ENCODE measurements around the gene DGLUCY. TPM values are rescaled to one million over a fixed set of nuclear protein-coding genes. Genes with fewer than 3 reads are reported as not detected.

DGLUCY gene
- total and polyA plus RNA-seq, 4 donors = 17.9 to 58.1 (median 24.9) TPM

GRCh38 chr14:91128699-91129098 is 14.8 kb downstream of the DGLUCY start:
- no peak overlapping the region for H3K4me3 ChIP-seq (ENCODE audit: low read depth in 1 of 3, low read length in 3 of 3)
- no peak overlapping the region for H3K9ac ChIP-seq (ENCODE audit: low read depth in 1 of 2, low read length in 2 of 2)
- H3K9me3 ChIP-seq (ENCODE audit: control insufficient read depth in 4 of 4, low read length in 3 of 4) = no peaks in the 10 kb centered on the region
- 91% methylated on average over 4 of the region's 4 CpGs for WGBS
- H3K27ac ChIP-seq (ENCODE audit: low read depth in 1 of 2, low read length in 2 of 2) = no peak overlapping the region
- H3K4me1 ChIP-seq (ENCODE audit: control insufficient read depth in 4 of 4, insufficient read depth in 4 of 4, low read length in 3 of 4) = peaks cover 3 to 14% (median 7%) of the 10 kb centered on the region in 4 donors
- H3K27me3 ChIP-seq (ENCODE audit: control insufficient read depth in 4 of 4, insufficient read depth in 4 of 4, low read length in 3 of 4) = no peaks in the 10 kb centered on the region
- no peak for DNase-seq (ENCODE audit: low spot score)
- TF ChIP-seq JUND (IDR thresholded peaks at IDR 0.05) (no peak), RAD21 (IDR thresholded peaks at IDR 0.05) (no peak), SP1 (IDR thresholded peaks at IDR 0.05) (no peak), EGR1 (IDR thresholded peaks at IDR 0.05; ENCODE audit: low read depth in 2 of 2) (no peak), FOXA2 (IDR thresholded peaks at IDR 0.05) (no peak)
- TF ChIP-seq, protein P1, sequence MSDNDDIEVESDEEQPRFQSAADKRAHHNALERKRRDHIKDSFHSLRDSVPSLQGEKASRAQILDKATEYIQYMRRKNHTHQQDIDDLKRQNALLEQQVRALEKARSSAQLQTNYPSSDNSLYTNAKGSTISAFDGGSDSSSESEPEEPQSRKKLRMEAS (IDR thresholded peaks at IDR 0.05) = no peak
- H3K36me3 ChIP-seq (ENCODE audit: control insufficient read depth in 4 of 4, insufficient read depth in 3 of 4, low read depth in 1 of 4, low read length in 3 of 4) = peaks cover 4 to 15% (median 8%) of the 10 kb centered on the region in 4 donors

DNA sequence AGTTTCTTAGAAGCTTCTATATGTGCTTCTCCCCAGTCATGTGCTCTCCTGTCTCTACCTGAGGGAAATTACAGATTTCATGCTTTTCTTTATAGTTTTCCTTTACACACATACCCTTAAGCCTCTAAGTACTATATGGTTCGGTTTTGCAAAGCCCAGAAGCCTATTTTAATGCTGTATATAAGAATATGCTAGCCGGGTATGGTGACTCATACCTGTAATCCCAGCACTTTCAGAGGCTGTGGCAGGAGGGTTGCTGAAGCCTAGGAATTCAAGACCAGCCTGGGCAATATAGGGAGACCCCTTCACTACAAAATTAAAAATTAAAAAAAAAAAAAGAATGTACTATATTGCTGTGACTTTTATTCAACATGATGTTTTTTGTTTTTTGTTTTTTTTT is 15.4 kb downstream of the DGLUCY start:
- no peak overlapping the region for H3K9ac ChIP-seq (ENCODE audit: low read depth in 1 of 2, low read length in 2 of 2)
- WGBS = 89% methylated on average over 2 of the region's 2 CpGs
- no peak for DNase-seq (ENCODE audit: low spot score)
- no peaks in the 10 kb centered on the region for H3K9me3 ChIP-seq (ENCODE audit: control insufficient read depth in 4 of 4, low read length in 3 of 4)
- no peak overlapping the region for H3K4me3 ChIP-seq (ENCODE audit: low read depth in 1 of 3, low read length in 3 of 3)
- no peaks in the 10 kb centered on the region for H3K27me3 ChIP-seq (ENCODE audit: control insufficient read depth in 4 of 4, insufficient read depth in 4 of 4, low read length in 3 of 4)
- no peak overlapping the region for H3K27ac ChIP-seq (ENCODE audit: low read depth in 1 of 2, low read length in 2 of 2)
- TF ChIP-seq, protein P1 (IDR thresholded peaks at IDR 0.05) = no peak
- TF ChIP-seq HNF4G (IDR thresholded peaks at IDR 0.05) = no peak
- no peak for TF ChIP-seq ATF3 (IDR thresholded peaks at IDR 0.05)
- H3K4me1 ChIP-seq (ENCODE audit: control insufficient read depth in 4 of 4, insufficient read depth in 4 of 4, low read length in 3 of 4) = peaks cover 2 to 10% (median 4%) of the 10 kb centered on the region in 4 donors
- peaks cover 4 to 15% (median 10%) of the 10 kb centered on the region in 4 donors for H3K36me3 ChIP-seq (ENCODE audit: control insufficient read depth in 4 of 4, insufficient read depth in 3 of 4, low read depth in 1 of 4, low read length in 3 of 4)

DNA sequence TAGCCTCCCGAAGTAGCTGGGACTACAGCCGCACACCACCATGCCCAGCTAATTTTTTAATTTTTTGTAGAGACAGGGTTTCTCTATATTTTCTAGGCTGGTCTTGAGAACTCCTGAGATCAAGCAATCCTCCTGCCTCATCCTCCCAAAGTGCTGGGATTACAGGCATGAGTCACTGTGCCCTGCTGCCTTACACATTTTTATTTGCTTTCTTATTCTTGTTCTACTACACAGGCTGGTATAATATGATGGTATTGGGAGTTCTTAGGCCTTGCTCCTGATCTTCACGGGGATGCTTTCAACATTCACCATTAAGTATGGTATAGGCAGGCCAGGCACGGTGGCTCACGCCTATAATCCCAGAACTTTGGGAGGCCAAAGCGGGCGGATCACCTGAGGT is 21.2 kb downstream of the DGLUCY start:
- DNase-seq (ENCODE audit: low spot score) = no peak
- Histone ChIP-seq H3K9ac (ENCODE audit: low read depth in 1 of 2, low read length in 2 of 2) (no peak overlapping the region), H3K4me1 (ENCODE audit: control insufficient read depth in 4 of 4, insufficient read depth in 4 of 4, low read length in 3 of 4) (peaks cover 0 to 6% (median 4%) of the 10 kb centered on the region in 4 donors), H3K4me3 (ENCODE audit: low read depth in 1 of 3, low read length in 3 of 3) (no peak overlapping the region), H3K9me3 (ENCODE audit: control insufficient read depth in 4 of 4, low read length in 3 of 4) (no peaks in the 10 kb centered on the region), H3K27me3 (ENCODE audit: control insufficient read depth in 4 of 4, insufficient read depth in 4 of 4, low read length in 3 of 4) (no peaks in the 10 kb centered on the region), H3K27ac (ENCODE audit: low read depth in 1 of 2, low read length in 2 of 2) (no peak overlapping the region), H3K36me3 (ENCODE audit: control insufficient read depth in 4 of 4, insufficient read depth in 3 of 4, low read depth in 1 of 4, low read length in 3 of 4) (peaks cover 2 to 11% (median 7%) of the 10 kb centered on the region in 4 donors)
- 97% methylated on average over 7 of the region's 7 CpGs for WGBS
- TF ChIP-seq ATF3 (IDR thresholded peaks at IDR 0.05) (no peak), YY1 (IDR thresholded peaks at IDR 0.05) (no peak), RXRA (IDR thresholded peaks at IDR 0.05) (no peak), FOXA1 (IDR thresholded peaks at IDR 0.05) (no peak), HNF4G (IDR thresholded peaks at IDR 0.05) (no peak), SP1 (IDR thresholded peaks at IDR 0.05) (no peak), EGR1 (IDR thresholded peaks at IDR 0.05; ENCODE audit: low read depth in 2 of 2) (no peak), GABPA (IDR thresholded peaks at IDR 0.05 in 1 of 2, conservative IDR thresholded peaks at IDR 0.05 in 1 of 2) (no peak), RAD21 (IDR thresholded peaks at IDR 0.05) (no peak), TAF1 (conservative IDR thresholded peaks at IDR 0.05) (no peak), HNF4A (conservative IDR thresholded peaks at IDR 0.05) (no peak), ZBTB33 (IDR thresholded peaks at IDR 0.05) (no peak), NR2F2 (IDR thresholded peaks at IDR 0.05) (no peak), FOXA2 (IDR thresholded peaks at IDR 0.05) (no peak), JUND (IDR thresholded peaks at IDR 0.05) (no peak)
- TF ChIP-seq, protein P2, sequence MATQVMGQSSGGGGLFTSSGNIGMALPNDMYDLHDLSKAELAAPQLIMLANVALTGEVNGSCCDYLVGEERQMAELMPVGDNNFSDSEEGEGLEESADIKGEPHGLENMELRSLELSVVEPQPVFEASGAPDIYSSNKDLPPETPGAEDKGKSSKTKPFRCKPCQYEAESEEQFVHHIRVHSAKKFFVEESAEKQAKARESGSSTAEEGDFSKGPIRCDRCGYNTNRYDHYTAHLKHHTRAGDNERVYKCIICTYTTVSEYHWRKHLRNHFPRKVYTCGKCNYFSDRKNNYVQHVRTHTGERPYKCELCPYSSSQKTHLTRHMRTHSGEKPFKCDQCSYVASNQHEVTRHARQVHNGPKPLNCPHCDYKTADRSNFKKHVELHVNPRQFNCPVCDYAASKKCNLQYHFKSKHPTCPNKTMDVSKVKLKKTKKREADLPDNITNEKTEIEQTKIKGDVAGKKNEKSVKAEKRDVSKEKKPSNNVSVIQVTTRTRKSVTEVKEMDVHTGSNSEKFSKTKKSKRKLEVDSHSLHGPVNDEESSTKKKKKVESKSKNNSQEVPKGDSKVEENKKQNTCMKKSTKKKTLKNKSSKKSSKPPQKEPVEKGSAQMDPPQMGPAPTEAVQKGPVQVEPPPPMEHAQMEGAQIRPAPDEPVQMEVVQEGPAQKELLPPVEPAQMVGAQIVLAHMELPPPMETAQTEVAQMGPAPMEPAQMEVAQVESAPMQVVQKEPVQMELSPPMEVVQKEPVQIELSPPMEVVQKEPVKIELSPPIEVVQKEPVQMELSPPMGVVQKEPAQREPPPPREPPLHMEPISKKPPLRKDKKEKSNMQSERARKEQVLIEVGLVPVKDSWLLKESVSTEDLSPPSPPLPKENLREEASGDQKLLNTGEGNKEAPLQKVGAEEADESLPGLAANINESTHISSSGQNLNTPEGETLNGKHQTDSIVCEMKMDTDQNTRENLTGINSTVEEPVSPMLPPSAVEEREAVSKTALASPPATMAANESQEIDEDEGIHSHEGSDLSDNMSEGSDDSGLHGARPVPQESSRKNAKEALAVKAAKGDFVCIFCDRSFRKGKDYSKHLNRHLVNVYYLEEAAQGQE (IDR thresholded peaks at IDR 0.05) = no peak
- TF ChIP-seq, protein P3, sequence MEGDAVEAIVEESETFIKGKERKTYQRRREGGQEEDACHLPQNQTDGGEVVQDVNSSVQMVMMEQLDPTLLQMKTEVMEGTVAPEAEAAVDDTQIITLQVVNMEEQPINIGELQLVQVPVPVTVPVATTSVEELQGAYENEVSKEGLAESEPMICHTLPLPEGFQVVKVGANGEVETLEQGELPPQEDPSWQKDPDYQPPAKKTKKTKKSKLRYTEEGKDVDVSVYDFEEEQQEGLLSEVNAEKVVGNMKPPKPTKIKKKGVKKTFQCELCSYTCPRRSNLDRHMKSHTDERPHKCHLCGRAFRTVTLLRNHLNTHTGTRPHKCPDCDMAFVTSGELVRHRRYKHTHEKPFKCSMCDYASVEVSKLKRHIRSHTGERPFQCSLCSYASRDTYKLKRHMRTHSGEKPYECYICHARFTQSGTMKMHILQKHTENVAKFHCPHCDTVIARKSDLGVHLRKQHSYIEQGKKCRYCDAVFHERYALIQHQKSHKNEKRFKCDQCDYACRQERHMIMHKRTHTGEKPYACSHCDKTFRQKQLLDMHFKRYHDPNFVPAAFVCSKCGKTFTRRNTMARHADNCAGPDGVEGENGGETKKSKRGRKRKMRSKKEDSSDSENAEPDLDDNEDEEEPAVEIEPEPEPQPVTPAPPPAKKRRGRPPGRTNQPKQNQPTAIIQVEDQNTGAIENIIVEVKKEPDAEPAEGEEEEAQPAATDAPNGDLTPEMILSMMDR (IDR thresholded peaks at IDR 0.05; ENCODE audit: low read depth, low read length, missing input control) = no peak
- TF ChIP-seq, protein P1 (IDR thresholded peaks at IDR 0.05) = no peak

Data from liver (tissue), 9 donors.